ENCODE measurements around the gene SIAH3.

SIAH3 gene

GRCh38 chr13:45733361-45733760 is 118.2 kb downstream of the SIAH3 start:
- ATAC-seq (no peak), DNase-seq (no peak)

- ATAC-seq = no peak
Observed at GRCh38 chr13:45732916-45733315, 118.6 kb downstream of the SIAH3 start.

GRCh38 chr13:45731455-45731854 is 120.1 kb downstream of the SIAH3 start:
- no peak for DNase-seq
- ATAC-seq = no peak

More at GRCh38 chr13:45732916-45733315, 118.6 kb downstream of the SIAH3 start:
- no peak for DNase-seq

DNA sequence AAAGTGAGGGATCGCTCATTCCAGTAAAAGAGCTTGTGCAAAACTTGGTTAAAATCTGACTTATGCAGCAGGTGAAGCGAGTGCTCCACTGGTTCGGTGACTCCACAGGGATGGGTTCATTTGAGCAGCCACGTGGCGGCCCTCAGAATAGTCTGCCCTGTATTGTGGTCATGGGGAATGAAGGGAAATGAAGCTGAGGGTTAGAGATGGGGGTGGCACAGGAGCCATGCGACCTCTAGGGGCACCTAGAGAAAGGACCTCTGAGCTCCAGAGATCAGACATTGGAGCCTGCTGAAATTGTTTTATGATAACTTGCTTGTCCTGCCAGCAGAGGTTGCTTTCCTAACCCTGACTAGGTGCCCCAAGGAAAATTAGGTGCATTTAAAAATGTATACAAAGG is 122.8 kb downstream of the SIAH3 start:
- ATAC-seq (peak; percentile 59), DNase-seq (no peak)
